Loucy (cell line): ENCODE results near the gene NID2.

ENCODE experiments used
- CTCF ChIP-seq: fragments of 200-600 bp; sonication (generic); conservative IDR thresholded peaks from 2 replicates; pipeline ENCODE4 v1.5.1; 2014; ENCODE audit warnings: mild to moderate bottlenecking, antibody characterized with exemption, low read length
- EZH2phosphoT487 ChIP-seq: fragments of 200-600 bp; IDR thresholded peaks from 2 replicates; pipeline ENCODE4 v1.6.1; 2018; ENCODE audit warnings: antibody characterized with exemption, mild to moderate bottlenecking, moderate library complexity, borderline replicate concordance

- TF ChIP-seq CTCF, result no peak
- TF ChIP-seq EZH2phosphoT487, result no peak
Observed at GRCh38 chr14:52077256-52077979, 8.6 kb upstream of the NID2 start.
